GM12873 (cell line): ENCODE results near the gene EFCC1.

Source experiments
- TF ChIP-seq, protein P1 (sequence below): IDR thresholded peaks from 2 replicates; pipeline ENCODE4 v1.5.1; 2012; ENCODE audit warnings: low read depth, mild to moderate bottlenecking, moderate library complexity, low read length, control low read depth; ENCODE audit not compliant: insufficient read depth; ENCODE audit errors: missing control alignments

The EFCC1 gene

DNA sequence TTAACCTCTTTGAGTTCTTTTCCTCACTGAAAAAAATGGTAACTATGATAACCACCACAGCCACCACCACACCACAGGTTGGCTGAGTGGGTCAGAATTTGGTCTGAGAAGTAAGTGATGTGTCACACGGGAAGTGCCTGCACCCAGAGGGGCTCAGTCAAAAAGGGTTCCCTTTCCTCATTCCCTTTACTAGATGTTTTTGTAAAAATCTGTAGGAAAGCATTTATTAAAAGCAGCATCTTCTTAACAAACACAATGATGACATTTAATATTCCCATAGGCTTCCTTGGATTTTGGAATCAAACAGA, 30.4 kb upstream of the EFCC1 start:
- TF ChIP-seq, protein P1, sequence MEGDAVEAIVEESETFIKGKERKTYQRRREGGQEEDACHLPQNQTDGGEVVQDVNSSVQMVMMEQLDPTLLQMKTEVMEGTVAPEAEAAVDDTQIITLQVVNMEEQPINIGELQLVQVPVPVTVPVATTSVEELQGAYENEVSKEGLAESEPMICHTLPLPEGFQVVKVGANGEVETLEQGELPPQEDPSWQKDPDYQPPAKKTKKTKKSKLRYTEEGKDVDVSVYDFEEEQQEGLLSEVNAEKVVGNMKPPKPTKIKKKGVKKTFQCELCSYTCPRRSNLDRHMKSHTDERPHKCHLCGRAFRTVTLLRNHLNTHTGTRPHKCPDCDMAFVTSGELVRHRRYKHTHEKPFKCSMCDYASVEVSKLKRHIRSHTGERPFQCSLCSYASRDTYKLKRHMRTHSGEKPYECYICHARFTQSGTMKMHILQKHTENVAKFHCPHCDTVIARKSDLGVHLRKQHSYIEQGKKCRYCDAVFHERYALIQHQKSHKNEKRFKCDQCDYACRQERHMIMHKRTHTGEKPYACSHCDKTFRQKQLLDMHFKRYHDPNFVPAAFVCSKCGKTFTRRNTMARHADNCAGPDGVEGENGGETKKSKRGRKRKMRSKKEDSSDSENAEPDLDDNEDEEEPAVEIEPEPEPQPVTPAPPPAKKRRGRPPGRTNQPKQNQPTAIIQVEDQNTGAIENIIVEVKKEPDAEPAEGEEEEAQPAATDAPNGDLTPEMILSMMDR, result no peak

GRCh38 chr3:128971421-128972100, 29.5 kb upstream of the EFCC1 start:
- TF ChIP-seq, protein P1, result no peak

GRCh38 chr3:128973988-128974564, 27.0 kb upstream of the EFCC1 start:
- TF ChIP-seq, protein P1, result no peak

DNA sequence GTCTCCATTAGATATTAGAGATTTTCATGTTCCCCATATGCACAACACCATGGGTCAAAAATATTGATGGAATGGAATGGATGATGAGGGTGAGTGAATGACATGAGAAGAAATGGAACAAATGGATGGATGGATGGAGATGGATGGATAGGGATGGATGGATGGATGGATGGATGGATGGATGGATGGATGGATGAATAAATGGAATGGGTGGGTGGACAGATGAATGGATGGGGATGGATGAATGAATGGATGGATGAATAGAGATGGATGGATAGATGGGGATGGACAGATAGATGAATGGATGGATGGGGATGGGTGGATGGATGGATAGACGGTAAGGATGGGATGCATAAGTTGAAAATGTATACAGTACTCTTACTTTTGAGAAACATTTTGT, 25.8 kb upstream of the EFCC1 start:
- TF ChIP-seq, protein P1, result no peak

DNA sequence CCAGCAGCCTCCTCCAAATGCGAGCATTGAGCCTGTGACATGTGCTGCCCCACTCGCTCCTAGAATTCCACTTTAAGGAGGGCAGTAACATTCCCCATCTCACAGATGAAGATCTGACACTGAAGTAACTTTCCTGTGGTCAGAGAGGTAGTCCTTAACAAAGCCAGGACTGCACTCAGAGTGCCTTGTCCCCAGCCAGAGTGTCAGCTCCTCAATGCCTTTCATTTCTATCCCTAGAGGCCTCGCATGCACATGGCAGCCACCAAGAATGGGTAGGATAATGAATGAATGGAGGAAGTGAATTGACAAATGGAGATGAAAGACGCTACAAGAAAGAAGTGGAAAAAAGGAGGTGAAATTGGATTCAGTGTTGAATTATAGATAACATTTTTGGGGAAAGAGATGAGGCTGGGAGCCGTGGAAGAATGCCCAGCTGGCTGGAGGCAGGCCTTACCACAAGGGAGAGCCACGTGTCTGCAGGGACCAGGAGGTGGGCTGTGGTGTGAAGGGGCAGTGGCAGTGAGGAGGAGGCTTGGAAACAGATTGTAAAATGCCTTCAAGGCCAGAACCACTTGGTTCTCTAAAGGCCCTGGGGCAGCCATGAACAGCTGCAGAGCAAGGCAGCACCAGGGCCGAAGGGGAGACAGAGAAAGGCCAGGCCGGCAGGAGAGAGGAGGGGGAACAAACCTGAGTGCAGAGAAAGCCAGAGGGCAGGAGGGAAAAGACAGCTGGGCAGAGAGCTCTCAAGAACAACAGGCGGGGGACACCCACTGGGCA, 17.6 kb upstream of the EFCC1 start:
- TF ChIP-seq, protein P1, result no peak

- TF ChIP-seq, protein P1, result no peak
Observed at GRCh38 chr3:128984596-128984995, 16.5 kb upstream of the EFCC1 start.

DNA sequence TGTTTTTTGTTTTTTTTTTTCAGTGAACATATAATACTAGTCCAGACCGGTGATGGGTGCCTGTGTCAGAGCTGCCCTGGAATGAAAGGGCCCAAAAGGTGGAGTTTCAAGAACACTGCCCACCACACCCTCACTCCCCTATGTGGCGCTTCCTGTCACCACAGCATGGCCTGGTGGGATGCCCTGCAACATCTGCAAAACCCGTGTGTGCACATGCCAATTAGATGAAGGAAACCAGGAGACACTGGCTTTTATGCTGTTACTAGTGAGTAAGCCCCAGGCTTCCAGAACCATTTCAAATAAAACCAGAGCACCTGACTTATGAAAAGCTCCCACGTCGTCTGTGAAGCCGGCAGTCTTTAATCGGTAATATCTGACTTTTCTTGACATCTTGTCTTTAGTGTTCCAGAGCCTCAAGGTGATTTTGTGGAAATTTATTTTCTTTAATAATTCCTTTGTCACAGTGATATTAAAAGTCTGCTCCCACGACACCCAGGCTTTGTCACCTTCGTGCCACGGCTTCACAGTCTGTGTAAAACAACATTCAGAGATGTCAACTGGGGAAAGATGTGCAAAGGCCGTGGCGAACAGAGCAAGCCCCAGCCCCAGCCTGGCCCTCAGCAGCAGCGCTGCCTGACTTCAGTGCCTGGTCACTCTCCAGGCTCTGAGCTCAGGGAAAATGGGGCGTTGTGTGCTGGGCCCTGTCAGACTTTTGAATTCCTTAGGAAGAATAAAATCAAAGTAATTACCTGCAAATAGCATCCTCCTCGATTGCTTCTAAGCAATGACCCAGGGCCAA, 13.6 kb upstream of the EFCC1 start:
- TF ChIP-seq, protein P1, result no peak
